NCI-H1092 (cell line): ENCODE data around the gene MX2.
"Not testable (repeated sequence)": the region's sequence is repeated elsewhere in the genome, so short reads cannot be mapped to it uniquely, and the experiment has no call there.

Experiments used
- DNase-seq: peaks from one replicate; lab custom pipeline; 2025; lab: John Stamatoyannopoulos, UW

MX2 gene

DNA sequence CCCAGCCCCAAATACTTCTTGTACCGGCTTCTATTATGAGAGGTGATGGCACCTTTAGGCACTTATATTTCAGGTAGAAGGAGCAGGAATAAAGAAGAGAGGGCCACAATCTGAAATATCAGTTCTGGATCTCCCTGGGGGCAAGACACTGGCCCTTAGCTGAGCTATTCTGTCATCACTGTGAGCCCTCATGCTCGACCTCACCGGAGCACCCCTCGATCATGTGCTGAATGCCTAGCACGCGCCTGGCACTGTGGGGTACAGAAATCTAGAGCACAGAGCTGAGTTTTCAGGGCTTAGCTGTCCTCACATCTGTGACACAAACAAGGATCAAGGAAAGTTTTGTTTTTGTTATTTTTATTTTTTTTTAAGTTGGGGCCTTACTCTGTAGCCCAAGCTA lies 56.6 kb downstream of the MX2 start:
- DNase-seq: no peak

- no peak for DNase-seq
Measured at GRCh38 chr21:41418956-41419680, 57.3 kb downstream of the MX2 start.

- DNase-seq: peak; percentile 57
Measured at GRCh38 chr21:41419921-41420862, 58.4 kb downstream of the MX2 start.

DNA sequence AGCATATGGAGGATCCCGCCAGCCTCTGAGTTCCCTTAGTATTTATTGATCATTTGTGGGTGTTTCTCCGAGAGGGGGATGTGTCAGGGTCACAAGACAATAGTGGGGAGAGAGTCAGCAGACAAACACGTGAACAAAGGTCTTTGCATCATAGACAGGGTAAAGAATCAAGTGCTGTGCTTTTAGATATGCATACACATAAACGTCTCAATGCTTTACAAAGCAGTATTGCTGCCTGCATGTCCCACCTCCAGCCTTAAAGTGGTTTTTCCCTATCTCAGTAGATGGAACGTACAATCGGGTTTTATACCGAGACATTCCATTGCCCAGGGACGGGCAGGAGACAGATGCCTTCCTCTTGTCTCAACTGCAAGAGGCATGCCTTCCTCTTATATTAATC lies 59.2 kb downstream of the MX2 start:
- not testable (repeated sequence) for DNase-seq

DNA sequence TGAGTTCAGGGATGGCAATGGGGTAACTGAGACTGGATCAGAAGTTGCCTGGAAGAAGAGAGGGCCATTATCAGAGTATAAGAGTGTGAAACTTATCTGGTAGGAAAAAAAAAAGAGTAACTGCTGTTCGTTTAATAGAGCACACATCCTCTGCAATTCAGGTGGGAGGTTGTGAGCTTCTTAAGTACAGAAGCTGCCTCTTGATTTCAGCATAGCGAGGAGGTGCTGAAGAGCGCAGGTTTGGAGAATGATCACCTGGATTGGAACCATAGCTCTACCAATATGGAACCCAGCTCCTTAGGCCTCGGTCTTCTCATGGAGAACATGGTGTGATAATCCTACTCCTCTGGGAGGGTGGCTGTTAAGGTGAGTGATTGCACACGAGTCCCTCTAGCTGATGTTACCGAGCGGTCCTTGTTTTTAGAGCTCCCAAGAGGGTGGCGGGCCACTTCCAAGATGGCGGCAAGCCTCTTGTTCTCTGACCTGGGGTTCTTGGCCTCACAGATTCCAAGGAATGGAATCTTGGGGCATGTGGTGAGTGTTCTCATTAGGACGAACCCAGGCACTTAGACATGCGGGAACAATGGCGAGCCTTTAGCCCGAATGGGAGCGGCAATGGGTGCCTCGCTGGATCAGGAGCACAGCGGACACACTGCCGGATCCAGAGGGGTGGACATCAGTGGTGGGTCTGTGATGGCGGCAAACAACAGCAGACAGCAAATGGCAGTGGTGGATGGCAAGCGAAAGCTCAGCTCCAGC lies 60.9 kb downstream of the MX2 start:
- DNase-seq: no peak

DNA sequence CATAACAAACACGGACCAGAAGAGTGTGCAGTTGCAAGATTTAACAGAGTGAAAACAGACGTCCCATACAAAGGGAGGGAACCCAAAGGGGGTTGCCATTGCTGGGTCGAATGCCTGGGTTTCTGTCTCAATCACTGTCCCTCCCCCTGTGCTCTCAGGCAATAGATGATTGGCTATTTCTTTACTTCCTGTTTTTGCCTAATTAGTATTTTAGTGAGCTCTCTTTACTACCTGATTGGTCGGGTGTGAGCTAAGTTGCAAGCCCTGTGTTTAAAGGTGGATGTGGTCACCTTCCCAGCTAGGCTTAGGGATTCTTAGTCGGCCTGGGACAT lies 61.4 kb downstream of the MX2 start:
- not testable (repeated sequence) for DNase-seq

DNA sequence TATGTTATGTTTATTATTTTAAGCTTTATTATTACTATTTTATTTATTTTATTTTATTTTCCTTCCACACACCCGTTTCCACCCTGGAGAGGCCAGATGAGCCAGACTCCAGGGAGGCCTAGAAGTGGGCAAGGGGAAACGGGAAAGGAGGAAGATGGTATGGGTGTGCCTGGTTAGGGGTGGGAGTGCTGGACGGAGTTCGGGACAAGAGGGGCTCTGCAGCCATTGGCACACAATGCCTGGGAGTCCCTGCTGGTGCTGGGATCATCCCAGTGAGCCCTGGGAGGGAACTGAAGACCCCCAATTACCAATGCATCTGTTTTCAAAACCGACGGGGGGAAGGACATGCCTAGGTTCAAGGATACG lies 63.7 kb downstream of the MX2 start:
- no peak for DNase-seq

DNA sequence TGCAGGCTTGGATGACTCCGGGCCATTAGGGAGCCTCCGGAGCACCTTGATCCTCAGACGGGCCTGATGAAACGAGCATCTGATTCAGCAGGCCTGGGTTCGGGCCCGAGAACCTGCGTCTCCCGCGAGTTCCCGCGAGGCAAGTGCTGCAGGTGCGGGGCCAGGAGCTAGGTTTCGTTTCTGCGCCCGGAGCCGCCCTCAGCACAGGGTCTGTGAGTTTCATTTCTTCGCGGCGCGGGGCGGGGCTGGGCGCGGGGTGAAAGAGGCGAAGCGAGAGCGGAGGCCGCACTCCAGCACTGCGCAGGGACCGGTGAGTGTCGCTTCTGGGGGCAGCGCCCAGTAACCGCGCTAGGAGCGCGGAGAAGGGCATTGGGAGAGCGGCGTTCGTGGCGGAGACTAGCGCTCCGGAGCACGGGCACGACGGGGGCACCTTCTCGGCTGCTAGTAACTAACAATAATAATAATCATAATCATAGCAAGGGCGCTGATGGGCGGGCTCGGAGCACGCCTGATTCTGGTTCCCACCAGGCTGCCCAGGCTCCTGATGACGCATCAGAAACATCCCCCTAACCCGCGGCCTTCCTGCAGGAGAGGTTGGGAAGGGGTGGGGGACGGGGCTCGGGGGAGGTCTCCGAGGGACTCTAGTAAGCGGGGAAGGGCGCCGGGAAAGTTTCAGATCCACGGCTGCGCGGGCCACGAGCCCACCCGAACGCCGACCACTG lies 64.3 kb downstream of the MX2 start, which contains the start of gene MX1:
Gene MX1, plus strand, starts transcription at position 286 of the 722 bp plus-strand sequence. CDS start 5,832 bp downstream, outside the sequence.
- DNase-seq: peak; percentile 23

DNA sequence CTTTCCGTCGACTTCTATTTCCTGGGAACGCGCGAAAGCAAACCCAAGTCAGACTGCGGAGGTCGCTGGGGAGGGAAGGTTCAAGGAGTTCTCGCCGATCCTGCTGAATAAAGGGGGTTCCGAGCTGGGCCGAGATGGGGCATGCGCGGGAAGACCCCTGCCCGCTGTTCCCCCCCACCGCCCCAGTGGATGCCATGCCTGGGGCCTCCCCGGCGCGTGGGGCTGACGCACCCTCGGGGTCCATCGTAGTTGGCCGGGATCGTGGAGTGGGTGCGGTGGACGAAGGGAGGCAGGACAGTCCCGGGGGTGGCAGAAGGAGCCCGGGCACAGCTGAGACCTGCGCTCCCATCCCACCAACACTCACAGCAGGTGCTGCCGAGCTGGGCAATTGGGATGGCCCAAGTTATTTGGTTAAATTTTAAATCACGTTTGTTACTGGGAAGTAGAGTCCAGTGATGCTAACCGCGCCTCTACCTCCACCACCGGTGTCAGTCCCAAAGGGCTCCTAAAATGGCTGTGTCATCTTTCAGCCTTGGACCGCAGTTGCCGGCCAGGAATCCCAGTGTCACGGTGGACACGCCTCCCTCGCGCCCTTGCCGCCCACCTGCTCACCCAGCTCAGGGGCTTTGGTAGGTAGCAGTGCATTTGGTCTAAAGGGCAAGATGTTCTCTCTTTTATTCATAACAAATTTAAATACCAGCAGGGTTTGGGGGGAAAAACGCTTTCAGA lies 65.0 kb downstream of the MX2 start:
- DNase-seq: no peak

DNA sequence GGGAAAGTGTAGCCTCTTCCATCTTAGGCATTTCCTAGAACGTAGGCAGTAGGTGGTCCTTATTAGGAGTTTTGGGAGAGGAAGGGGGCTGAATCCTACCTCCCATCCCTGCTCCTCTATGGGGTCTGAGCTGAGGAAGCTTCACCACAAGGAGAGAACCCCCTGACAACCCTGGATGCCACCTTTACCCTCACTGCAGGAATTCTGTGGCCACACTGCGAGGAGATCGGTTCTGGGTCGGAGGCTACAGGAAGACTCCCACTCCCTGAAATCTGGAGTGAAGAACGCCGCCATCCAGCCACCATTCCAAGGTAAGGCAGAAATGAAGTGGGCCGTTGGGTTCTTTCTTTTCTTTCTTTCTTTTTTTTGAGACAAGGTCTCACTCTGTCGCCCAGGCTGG lies 65.7 kb downstream of the MX2 start:
- DNase-seq: no peak

DNA sequence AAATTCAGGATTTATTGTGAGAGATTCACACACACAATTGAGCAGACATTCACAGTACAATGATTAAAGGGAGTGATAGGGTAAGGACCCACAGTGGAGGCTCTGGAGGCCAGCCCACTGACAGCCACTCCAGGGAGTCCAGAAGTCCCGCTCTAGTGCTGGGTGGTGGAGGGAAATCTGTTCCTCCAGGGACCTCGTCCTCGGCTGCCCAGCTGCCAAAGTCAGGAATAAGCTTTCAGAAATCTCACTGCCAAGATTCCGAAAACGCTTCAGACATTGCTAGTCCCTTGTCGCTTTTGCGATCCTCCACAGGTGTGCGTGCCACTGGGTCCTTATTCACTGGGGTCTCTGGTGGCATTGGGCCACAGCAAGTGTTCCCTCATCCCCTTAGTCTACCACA lies 66.5 kb downstream of the MX2 start:
- DNase-seq: no peak

- no peak for DNase-seq
Measured at GRCh38 chr21:41428847-41429246, 67.0 kb downstream of the MX2 start.

GRCh38 chr21:41429305-41429704 lies 67.5 kb downstream of the MX2 start:
- no peak for DNase-seq

GRCh38 chr21:41429925-41430491 lies 68.2 kb downstream of the MX2 start:
- DNase-seq: no peak

GRCh38 chr21:41431788-41432548 lies 70.1 kb downstream of the MX2 start:
- DNase-seq: no peak

GRCh38 chr21:41432562-41433460 lies 71.0 kb downstream of the MX2 start:
- DNase-seq: no peak

GRCh38 chr21:41433566-41433965 lies 71.7 kb downstream of the MX2 start:
- no peak for DNase-seq

- no peak for DNase-seq
Measured at GRCh38 chr21:41435706-41436105, 73.9 kb downstream of the MX2 start.

- DNase-seq: no peak
Measured at GRCh38 chr21:41437729-41438128, 75.9 kb downstream of the MX2 start.
